ENCODE measurements around the gene SGK1.

DNA sequence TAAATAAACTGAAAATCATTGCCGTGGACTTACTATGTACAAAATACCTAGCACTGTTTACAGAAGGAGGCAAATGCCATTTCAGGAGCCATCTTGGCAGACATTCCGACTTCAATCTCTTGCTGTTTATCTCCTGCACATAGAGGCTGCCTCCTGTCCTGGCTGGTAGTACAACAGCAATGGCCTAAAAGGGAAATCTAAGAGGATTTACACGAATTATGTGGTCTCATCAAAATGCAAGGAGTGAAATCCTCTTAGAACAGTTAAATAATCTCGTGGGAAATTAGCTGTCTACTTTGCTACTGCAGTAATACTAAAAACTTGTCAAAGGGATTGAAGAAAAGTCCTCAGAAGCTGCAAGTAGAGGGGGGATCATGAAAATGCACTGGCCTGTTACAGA is 183.3 kb downstream of the SGK1 start:
- no peak for TF ChIP-seq EZH2 (IDR thresholded peaks at IDR 0.05; ENCODE audit: borderline replicate concordance, control insufficient read depth, low read depth, low read length)
- TF ChIP-seq, protein P1, sequence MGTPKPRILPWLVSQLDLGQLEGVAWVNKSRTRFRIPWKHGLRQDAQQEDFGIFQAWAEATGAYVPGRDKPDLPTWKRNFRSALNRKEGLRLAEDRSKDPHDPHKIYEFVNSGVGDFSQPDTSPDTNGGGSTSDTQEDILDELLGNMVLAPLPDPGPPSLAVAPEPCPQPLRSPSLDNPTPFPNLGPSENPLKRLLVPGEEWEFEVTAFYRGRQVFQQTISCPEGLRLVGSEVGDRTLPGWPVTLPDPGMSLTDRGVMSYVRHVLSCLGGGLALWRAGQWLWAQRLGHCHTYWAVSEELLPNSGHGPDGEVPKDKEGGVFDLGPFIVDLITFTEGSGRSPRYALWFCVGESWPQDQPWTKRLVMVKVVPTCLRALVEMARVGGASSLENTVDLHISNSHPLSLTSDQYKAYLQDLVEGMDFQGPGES (IDR thresholded peaks at IDR 0.05) = no peak
- no peak for TF ChIP-seq FOS (IDR thresholded peaks at IDR 0.05; ENCODE audit: borderline replicate concordance, extremely low read depth, insufficient read length)
- TF ChIP-seq, protein P2, sequence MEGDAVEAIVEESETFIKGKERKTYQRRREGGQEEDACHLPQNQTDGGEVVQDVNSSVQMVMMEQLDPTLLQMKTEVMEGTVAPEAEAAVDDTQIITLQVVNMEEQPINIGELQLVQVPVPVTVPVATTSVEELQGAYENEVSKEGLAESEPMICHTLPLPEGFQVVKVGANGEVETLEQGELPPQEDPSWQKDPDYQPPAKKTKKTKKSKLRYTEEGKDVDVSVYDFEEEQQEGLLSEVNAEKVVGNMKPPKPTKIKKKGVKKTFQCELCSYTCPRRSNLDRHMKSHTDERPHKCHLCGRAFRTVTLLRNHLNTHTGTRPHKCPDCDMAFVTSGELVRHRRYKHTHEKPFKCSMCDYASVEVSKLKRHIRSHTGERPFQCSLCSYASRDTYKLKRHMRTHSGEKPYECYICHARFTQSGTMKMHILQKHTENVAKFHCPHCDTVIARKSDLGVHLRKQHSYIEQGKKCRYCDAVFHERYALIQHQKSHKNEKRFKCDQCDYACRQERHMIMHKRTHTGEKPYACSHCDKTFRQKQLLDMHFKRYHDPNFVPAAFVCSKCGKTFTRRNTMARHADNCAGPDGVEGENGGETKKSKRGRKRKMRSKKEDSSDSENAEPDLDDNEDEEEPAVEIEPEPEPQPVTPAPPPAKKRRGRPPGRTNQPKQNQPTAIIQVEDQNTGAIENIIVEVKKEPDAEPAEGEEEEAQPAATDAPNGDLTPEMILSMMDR (IDR thresholded peaks at IDR 0.05 in 2 of 3, conservative IDR thresholded peaks at IDR 0.05 in 1 of 3; ENCODE audit: control insufficient read depth in 2 of 3, extremely low read depth in 1 of 3, insufficient read depth in 1 of 3, low read depth in 3 of 3, low read length in 3 of 3) = no peak
